ENCODE results near the gene OPCML.

The OPCML gene

GRCh38 chr11:132564091-132564885 is 968.0 kb downstream of the OPCML start:
- no peak for TF ChIP-seq JUND (IDR thresholded peaks at IDR 0.05; ENCODE audit: low read depth)
- no peak for DNase-seq (ENCODE audit: low read depth in 1 of 2, low spot score in 1 of 2)
- in situ Hi-C loops (cut with HindIII; ENCODE audit: low pct_unique_long_range_greater_than_20kb, low sequenced_read_pairs): no loop called here

- in situ Hi-C loops (cut with HindIII; ENCODE audit: low pct_unique_long_range_greater_than_20kb, low sequenced_read_pairs): no loop called here
- no peak for DNase-seq (ENCODE audit: low read depth in 1 of 2, low spot score in 1 of 2)
- TF ChIP-seq JUND (IDR thresholded peaks at IDR 0.05; ENCODE audit: low read depth): no peak
These were observed 969.3 kb downstream of the OPCML start for GRCh38 chr11:132563050-132563449.

- no peak for TF ChIP-seq JUND (IDR thresholded peaks at IDR 0.05; ENCODE audit: low read depth)
- in situ Hi-C loops (cut with HindIII; ENCODE audit: low pct_unique_long_range_greater_than_20kb, low sequenced_read_pairs): no loop called here
- DNase-seq (ENCODE audit: low read depth in 1 of 2, low spot score in 1 of 2): no peak
These were observed 970.4 kb downstream of the OPCML start for GRCh38 chr11:132561937-132562336.

- in situ Hi-C loops (cut with HindIII; ENCODE audit: low pct_unique_long_range_greater_than_20kb, low sequenced_read_pairs): no loop called here
- TF ChIP-seq JUND (IDR thresholded peaks at IDR 0.05; ENCODE audit: low read depth): no peak
- no peak for DNase-seq (ENCODE audit: low read depth in 1 of 2, low spot score in 1 of 2)
These were observed 972.8 kb downstream of the OPCML start for GRCh38 chr11:132559331-132560036.

GRCh38 chr11:132556316-132556715 is 976.0 kb downstream of the OPCML start:
- in situ Hi-C loops (cut with HindIII; ENCODE audit: low pct_unique_long_range_greater_than_20kb, low sequenced_read_pairs): no loop called here
- DNase-seq (ENCODE audit: low read depth in 1 of 2, low spot score in 1 of 2): no peak
- no peak for TF ChIP-seq JUND (IDR thresholded peaks at IDR 0.05; ENCODE audit: low read depth)

GRCh38 chr11:132555617-132556016 is 976.7 kb downstream of the OPCML start:
- no peak for TF ChIP-seq JUND (IDR thresholded peaks at IDR 0.05; ENCODE audit: low read depth)
- DNase-seq (ENCODE audit: low read depth in 1 of 2, low spot score in 1 of 2): no peak
- in situ Hi-C loops (cut with HindIII; ENCODE audit: low pct_unique_long_range_greater_than_20kb, low sequenced_read_pairs): no loop called here

- TF ChIP-seq JUND (IDR thresholded peaks at IDR 0.05; ENCODE audit: low read depth): no peak
- in situ Hi-C loops (cut with HindIII; ENCODE audit: low pct_unique_long_range_greater_than_20kb, low sequenced_read_pairs): no loop called here
- no peak for DNase-seq (ENCODE audit: low read depth in 1 of 2, low spot score in 1 of 2)
These were observed 981.3 kb downstream of the OPCML start for GRCh38 chr11:132551016-132551415.

- in situ Hi-C loops (cut with HindIII; ENCODE audit: low pct_unique_long_range_greater_than_20kb, low sequenced_read_pairs): no loop called here
- no peak for TF ChIP-seq JUND (IDR thresholded peaks at IDR 0.05; ENCODE audit: low read depth)
- DNase-seq (ENCODE audit: low read depth in 1 of 2, low spot score in 1 of 2): no peak
These were observed 982.7 kb downstream of the OPCML start for GRCh38 chr11:132549561-132549960.

- in situ Hi-C loops (cut with HindIII; ENCODE audit: low pct_unique_long_range_greater_than_20kb, low sequenced_read_pairs): no loop called here
- DNase-seq (ENCODE audit: low read depth in 1 of 2, low spot score in 1 of 2): no peak
- TF ChIP-seq JUND (IDR thresholded peaks at IDR 0.05; ENCODE audit: low read depth): no peak
These were observed 983.3 kb downstream of the OPCML start for GRCh38 chr11:132549001-132549400.

GRCh38 chr11:132544007-132544406 is 988.3 kb downstream of the OPCML start:
- in situ Hi-C loops (cut with HindIII; ENCODE audit: low pct_unique_long_range_greater_than_20kb, low sequenced_read_pairs): no loop called here
- TF ChIP-seq JUND (IDR thresholded peaks at IDR 0.05; ENCODE audit: low read depth): no peak
- no peak for DNase-seq (ENCODE audit: low read depth in 1 of 2, low spot score in 1 of 2)

- no peak for DNase-seq (ENCODE audit: low read depth in 1 of 2, low spot score in 1 of 2)
- TF ChIP-seq JUND (IDR thresholded peaks at IDR 0.05; ENCODE audit: low read depth): no peak
- in situ Hi-C loops (cut with HindIII; ENCODE audit: low pct_unique_long_range_greater_than_20kb, low sequenced_read_pairs): no loop called here
These were observed 990.5 kb downstream of the OPCML start for GRCh38 chr11:132541794-132542193.

GRCh38 chr11:132540581-132540980 is 991.7 kb downstream of the OPCML start:
- in situ Hi-C loops (cut with HindIII; ENCODE audit: low pct_unique_long_range_greater_than_20kb, low sequenced_read_pairs): no loop called here
- no peak for TF ChIP-seq JUND (IDR thresholded peaks at IDR 0.05; ENCODE audit: low read depth)
- DNase-seq (ENCODE audit: low read depth in 1 of 2, low spot score in 1 of 2): no peak

- in situ Hi-C loops (cut with HindIII; ENCODE audit: low pct_unique_long_range_greater_than_20kb, low sequenced_read_pairs): no loop called here
- TF ChIP-seq JUND (IDR thresholded peaks at IDR 0.05; ENCODE audit: low read depth): no peak
- DNase-seq (ENCODE audit: low read depth in 1 of 2, low spot score in 1 of 2): no peak
These were observed 992.5 kb downstream of the OPCML start for GRCh38 chr11:132539590-132540368.
